GM12892 (cell line): ENCODE data around the gene LIMS2.

Source experiments
- POLR2A ChIP-seq: IDR thresholded peaks from 2 replicates; pipeline ENCODE4 v1.6.1; 2011; ENCODE audit warnings: low read depth, low read length, control low read depth
- TAF1 ChIP-seq: IDR thresholded peaks from 2 replicates; pipeline ENCODE4 v1.6.1; 2011; ENCODE audit warnings: low read depth, mild to moderate bottlenecking, control low read depth, low read length, borderline replicate concordance

DNA sequence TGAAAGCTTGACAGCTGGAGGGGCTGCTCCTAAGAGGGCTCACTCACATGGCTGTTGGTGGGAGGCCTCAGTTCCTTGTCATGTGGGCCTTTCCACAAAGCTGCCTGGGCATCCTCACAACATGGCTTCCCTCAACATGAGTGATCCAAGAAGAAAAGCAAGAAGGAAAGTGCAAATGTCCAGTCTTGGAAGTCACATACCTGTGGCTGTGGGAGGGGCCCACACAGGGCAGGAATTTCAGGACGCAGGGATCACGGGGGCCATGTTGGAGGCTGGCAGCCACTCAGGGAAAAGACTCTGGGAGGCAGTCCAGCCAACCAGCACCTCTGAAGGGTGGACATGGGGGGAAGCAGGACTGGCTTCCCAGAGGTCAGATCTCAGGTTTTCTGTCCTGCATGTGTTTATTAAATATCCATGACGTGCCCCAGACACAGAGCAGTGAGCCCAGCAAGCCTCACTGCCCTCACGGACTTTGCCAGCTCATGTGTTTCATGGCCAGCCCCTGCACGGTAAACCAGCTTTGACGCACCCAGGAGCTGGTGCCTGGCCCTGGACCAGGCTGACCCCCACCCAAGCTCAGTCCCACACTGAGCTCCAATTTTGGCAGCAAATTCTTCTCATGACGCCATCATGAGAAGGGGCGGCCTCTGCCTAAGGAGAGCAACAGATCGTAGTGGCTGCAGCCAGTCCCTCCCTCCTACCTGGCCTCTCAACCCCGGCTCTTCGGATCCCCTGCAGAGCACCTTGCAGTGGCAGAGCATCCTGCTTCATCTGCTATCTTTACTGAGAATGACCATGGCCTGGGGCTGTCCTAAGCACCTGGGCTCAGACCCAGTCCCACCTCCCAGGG is 64.0 kb downstream of the LIMS2 start:
- TF ChIP-seq POLR2A: no peak
- TF ChIP-seq TAF1: no peak
